K562 (cell line): ENCODE data around the gene RSPH6A. TPM values are rescaled to one million over a fixed set of nuclear protein-coding genes. Genes with fewer than 3 reads are reported as not detected.

Experiments
- ATF4 ChIP-seq: fragments of 450-650 bp; formaldehyde crosslinking; IDR thresholded peaks from 2 replicates; pipeline ENCODE4 v1.4.0; 2022; ENCODE audit warnings: mild to moderate bottlenecking, moderate library complexity
- CBX8 ChIP-seq: fragments of 200-600 bp; sonication (generic); IDR thresholded peaks from 2 replicates; pipeline ENCODE4 v1.6.1; 2012; ENCODE audit warnings: borderline replicate concordance, mixed run types, low read depth, mild to moderate bottlenecking, moderate library complexity, mixed read lengths, low read length, control low read depth, inconsistent platforms; ENCODE audit not compliant: poor library complexity, severe bottlenecking; ENCODE audit errors: extremely low read depth
- CREB1 ChIP-seq, 2 experiments: sonication (generic) in 1 of 2; formaldehyde crosslinking in 1 of 2; IDR thresholded peaks; 2 replicates each; pipeline versions ENCODE4 v1.6.1 to v1.8.0; 2012 to 2022; ENCODE audit warnings: inconsistent platforms in 1 of 2, mild to moderate bottlenecking in 1 of 2, missing genetic modification reagents in 1 of 2, moderate library complexity in 1 of 2
- DIDO1 ChIP-seq: fragments of 450-650 bp; IDR thresholded peaks from 2 replicates; pipeline ENCODE4 v1.6.1; 2016; ENCODE audit warnings: low read depth, missing biosample characterization, missing genetic modification characterization
- HBP1 ChIP-seq: fragments of 450-650 bp; formaldehyde crosslinking; IDR thresholded peaks from 2 replicates; pipeline ENCODE4 v1.4.0; 2022; ENCODE audit warnings: missing genetic modification characterization
- HLTF ChIP-seq: fragments of 450-650 bp; IDR thresholded peaks from 2 replicates; pipeline ENCODE4 v1.6.1; 2016
- HNRNPLL ChIP-seq: fragments of 200-400 bp; formaldehyde crosslinking; IDR thresholded peaks from 2 replicates; pipeline ENCODE4 v1.6.1; 2017; ENCODE audit warnings: low read length, low read depth, mild to moderate bottlenecking; ENCODE audit not compliant: poor library complexity, severe bottlenecking
- NFIX ChIP-seq: fragments of 250-450 bp; sonication (Bioruptor Pico); IDR thresholded peaks from 2 replicates; pipeline ENCODE4 v1.4.0; 2020; ENCODE audit warnings: low read depth, mild to moderate bottlenecking, moderate library complexity
- U2AF2 ChIP-seq: fragments of 200-400 bp; formaldehyde crosslinking; optimal IDR thresholded peaks from 2 replicates; pipeline ENCODE3; 2017; ENCODE audit warnings: low read depth, mild to moderate bottlenecking, low read length
- ZNF3 ChIP-seq: fragments of 250-450 bp; sonication (Bioruptor Pico); IDR thresholded peaks from 2 replicates; pipeline ENCODE4 v1.5.0; 2021; ENCODE audit warnings: mild to moderate bottlenecking, moderate library complexity
- polyA plus RNA-seq, 8 experiments: library from polyadenylated mRNA; depleted of rRNA in 4 of 8; stranded (reverse) in 5 of 8; unstranded in 3 of 8; fragments of >200 nt; fragmentation: Nextera tagmentation in 2 of 8; fragmentation: Illumina TruSeq in 1 of 8; extraction: Ambion mirVana in 2 of 8; extraction: Trizol in 1 of 8; gene quantifications; 2 replicates each; pipeline versions ENCODE4 v1.2.1 to v1.2.3, GENCODE V29; 2011 to 2014; ENCODE audit warnings: inconsistent platforms in 1 of 8, missing spikeins in 1 of 8
- total RNA-seq, 7 experiments: library from RNA; depleted of rRNA in 6 of 7; stranded (reverse); fragments of >200 nt in 6 of 7; fragmentation: Illumina TruSeq in 2 of 7; extraction: Trizol in 2 of 7; gene quantifications; 2 replicates each; pipeline versions ENCODE4 v1.2.1 to v1.2.3, GENCODE V29; 2011 to 2021; ENCODE audit warnings: low replicate concordance in 1 of 7
- TF ChIP-seq, protein P1 (sequence below): fragments of 200-800 bp; sonication (Bioruptor generic); IDR thresholded peaks from 2 replicates; pipeline ENCODE4 v1.6.1; 2016; ENCODE audit warnings: missing genetic modification characterization, missing compliant biosample characterization
- TF ChIP-seq, protein P2 (sequence below): fragments of 200-800 bp; sonication (Bioruptor generic); IDR thresholded peaks from 2 replicates; pipeline ENCODE4 v1.6.1; 2017; ENCODE audit warnings: missing genetic modification characterization, missing compliant biosample characterization
- TF ChIP-seq, protein P3 (sequence below): sonication (generic); formaldehyde crosslinking; IDR thresholded peaks from 2 replicates; pipeline ENCODE4 v1.8.0; 2022; ENCODE audit warnings: mild to moderate bottlenecking, missing genetic modification reagents
- TF ChIP-seq, protein P4 (sequence below): fragments of 250-450 bp; sonication (Bioruptor Pico); IDR thresholded peaks from 2 replicates; pipeline ENCODE4 v1.4.0; 2020; ENCODE audit warnings: mild to moderate bottlenecking, moderate library complexity

RSPH6A gene
- total and polyA plus RNA-seq, 9 of the 15 experiments (the other 6 are each of a cell fraction or from before 2014, with no cell fraction given): 0.03 to 0.15 (median 0.07) TPM; not detected in 5

DNA sequence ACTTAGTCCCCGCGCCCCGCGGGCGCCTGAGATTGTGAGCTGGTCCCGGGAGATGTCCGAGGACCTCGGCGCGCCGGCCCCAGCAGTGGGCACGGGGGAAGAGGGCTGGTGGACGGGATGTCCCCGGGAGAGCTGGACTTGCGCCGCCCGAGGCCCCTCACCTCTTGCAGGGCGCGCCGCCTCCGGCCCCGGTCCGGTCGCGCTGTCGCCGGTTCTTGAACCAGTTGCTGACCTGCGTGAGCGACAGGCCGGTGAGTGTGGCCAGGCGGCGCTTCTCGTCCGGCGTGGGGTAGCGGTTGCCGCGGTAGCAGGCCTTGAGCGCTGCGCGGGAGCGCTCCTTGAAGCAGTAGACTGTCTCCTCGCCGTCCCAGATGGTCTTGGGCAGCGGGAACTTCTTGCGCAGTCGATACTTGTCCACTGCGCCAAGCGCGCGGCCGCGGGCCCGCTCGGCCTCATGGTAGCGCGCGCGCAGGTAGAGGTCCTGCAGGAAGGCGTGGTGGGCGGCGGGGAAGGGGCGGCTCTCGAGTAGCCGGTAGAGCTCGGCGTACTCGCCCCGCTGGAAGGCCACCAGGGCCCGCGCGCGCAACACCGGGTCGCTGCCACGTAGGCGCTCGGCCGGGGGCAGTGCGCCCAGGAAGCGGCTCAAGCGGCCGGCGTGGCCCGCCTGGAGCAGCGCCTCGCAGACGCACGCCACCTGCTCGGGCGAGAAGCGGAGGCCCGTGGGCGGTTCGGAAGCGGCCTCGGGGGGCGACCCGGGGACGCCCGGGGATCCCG lies 47.0 kb downstream of the RSPH6A start (continued):
- TF ChIP-seq, protein P1, sequence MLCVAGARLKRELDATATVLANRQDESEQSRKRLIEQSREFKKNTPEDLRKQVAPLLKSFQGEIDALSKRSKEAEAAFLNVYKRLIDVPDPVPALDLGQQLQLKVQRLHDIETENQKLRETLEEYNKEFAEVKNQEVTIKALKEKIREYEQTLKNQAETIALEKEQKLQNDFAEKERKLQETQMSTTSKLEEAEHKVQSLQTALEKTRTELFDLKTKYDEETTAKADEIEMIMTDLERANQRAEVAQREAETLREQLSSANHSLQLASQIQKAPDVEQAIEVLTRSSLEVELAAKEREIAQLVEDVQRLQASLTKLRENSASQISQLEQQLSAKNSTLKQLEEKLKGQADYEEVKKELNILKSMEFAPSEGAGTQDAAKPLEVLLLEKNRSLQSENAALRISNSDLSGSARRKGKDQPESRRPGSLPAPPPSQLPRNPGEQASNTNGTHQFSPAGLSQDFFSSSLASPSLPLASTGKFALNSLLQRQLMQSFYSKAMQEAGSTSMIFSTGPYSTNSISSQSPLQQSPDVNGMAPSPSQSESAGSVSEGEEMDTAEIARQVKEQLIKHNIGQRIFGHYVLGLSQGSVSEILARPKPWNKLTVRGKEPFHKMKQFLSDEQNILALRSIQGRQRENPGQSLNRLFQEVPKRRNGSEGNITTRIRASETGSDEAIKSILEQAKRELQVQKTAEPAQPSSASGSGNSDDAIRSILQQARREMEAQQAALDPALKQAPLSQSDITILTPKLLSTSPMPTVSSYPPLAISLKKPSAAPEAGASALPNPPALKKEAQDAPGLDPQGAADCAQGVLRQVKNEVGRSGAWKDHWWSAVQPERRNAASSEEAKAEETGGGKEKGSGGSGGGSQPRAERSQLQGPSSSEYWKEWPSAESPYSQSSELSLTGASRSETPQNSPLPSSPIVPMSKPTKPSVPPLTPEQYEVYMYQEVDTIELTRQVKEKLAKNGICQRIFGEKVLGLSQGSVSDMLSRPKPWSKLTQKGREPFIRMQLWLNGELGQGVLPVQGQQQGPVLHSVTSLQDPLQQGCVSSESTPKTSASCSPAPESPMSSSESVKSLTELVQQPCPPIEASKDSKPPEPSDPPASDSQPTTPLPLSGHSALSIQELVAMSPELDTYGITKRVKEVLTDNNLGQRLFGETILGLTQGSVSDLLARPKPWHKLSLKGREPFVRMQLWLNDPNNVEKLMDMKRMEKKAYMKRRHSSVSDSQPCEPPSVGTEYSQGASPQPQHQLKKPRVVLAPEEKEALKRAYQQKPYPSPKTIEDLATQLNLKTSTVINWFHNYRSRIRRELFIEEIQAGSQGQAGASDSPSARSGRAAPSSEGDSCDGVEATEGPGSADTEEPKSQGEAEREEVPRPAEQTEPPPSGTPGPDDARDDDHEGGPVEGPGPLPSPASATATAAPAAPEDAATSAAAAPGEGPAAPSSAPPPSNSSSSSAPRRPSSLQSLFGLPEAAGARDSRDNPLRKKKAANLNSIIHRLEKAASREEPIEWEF: no peak
- TF ChIP-seq CBX8 (no peak), ATF4 (CRISPR knock-in tag) (no peak), HNRNPLL (peak; percentile 84), HBP1 (CRISPR knock-in tag) (no peak), NFIX (CRISPR knock-in tag) (no peak), DIDO1 (tag) (no peak), CREB1 (IDR thresholded peaks at IDR 0.05) (no peak), CREB1 (CRISPR knock-in tag; IDR thresholded peaks at IDR 0.05) (no peak), U2AF2 (no peak), HLTF (no peak), ZNF3 (CRISPR knock-in tag) (no peak)
- TF ChIP-seq, protein P2, sequence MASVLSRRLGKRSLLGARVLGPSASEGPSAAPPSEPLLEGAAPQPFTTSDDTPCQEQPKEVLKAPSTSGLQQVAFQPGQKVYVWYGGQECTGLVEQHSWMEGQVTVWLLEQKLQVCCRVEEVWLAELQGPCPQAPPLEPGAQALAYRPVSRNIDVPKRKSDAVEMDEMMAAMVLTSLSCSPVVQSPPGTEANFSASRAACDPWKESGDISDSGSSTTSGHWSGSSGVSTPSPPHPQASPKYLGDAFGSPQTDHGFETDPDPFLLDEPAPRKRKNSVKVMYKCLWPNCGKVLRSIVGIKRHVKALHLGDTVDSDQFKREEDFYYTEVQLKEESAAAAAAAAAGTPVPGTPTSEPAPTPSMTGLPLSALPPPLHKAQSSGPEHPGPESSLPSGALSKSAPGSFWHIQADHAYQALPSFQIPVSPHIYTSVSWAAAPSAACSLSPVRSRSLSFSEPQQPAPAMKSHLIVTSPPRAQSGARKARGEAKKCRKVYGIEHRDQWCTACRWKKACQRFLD (CRISPR knock-in tag): no peak
- TF ChIP-seq, protein P3, sequence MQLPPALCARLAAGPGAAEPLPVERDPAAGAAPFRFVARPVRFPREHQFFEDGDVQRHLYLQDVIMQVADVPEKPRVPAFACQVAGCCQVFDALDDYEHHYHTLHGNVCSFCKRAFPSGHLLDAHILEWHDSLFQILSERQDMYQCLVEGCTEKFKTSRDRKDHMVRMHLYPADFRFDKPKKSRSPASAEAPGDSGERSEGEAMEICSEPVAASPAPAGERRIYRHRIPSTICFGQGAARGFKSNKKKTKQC: peak; percentile 75; the same call in 1 of the 2 replicates
- TF ChIP-seq, protein P4, sequence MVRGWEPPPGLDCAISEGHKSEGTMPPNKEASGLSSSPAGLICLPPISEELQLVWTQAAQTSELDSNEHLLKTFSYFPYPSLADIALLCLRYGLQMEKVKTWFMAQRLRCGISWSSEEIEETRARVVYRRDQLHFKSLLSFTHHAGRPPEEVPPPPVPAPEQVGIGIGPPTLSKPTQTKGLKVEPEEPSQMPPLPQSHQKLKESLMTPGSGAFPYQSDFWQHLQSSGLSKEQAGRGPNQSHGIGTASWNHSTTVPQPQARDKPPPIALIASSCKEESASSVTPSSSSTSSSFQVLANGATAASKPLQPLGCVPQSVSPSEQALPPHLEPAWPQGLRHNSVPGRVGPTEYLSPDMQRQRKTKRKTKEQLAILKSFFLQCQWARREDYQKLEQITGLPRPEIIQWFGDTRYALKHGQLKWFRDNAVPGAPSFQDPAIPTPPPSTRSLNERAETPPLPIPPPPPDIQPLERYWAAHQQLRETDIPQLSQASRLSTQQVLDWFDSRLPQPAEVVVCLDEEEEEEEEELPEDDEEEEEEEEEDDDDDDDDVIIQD: no peak
